Activated T-cell treated with anti-CD3 and anti-CD28 coated beads, Interleukin-2, amount 50 U/mL, for 4 hours (primary cell): ENCODE data around the gene GORASP2. TPM values are rescaled to one million over a fixed set of nuclear protein-coding genes. Genes with fewer than 3 reads are reported as not detected.
A peak's percentile ranks its signal among the peaks of the same experiment; 100 is the strongest.

ENCODE experiments used
- ATAC-seq, 2 donors: fragments of 200-7000 bp; cut with Tn5 transposase; one replicate each; pipeline ENCODE4 v1.10.0; 2021
- DNase-seq: peaks from one replicate; pipeline ENCODE4 v3.0.0-alpha.2; 2020
- H3K27me3 Mint-ChIP-seq: one replicate; pipeline ENCODE4 v1.8.0; 2021; ENCODE audit warnings: low read depth, mixed read lengths
- H3K36me3 Mint-ChIP-seq: one replicate; pipeline ENCODE4 v1.8.0; 2022; ENCODE audit warnings: mixed read lengths; ENCODE audit not compliant: insufficient read depth
- H3K4me1 Mint-ChIP-seq: one replicate; pipeline ENCODE4 v1.8.0; 2021; ENCODE audit warnings: low read depth, mixed read lengths
- H3K4me3 Mint-ChIP-seq: one replicate; pipeline ENCODE4 v1.8.0; 2021; ENCODE audit warnings: mild to moderate bottlenecking, moderate library complexity, mixed read lengths
- H3K9me3 Mint-ChIP-seq: one replicate; pipeline ENCODE4 v1.8.0; 2021; ENCODE audit warnings: mixed read lengths
- total RNA-seq, 3 donors: library from RNA; stranded (reverse); gene quantifications; one replicate each; pipeline ENCODE4 v1.2.1, GENCODE V29; 2021

The GORASP2 gene
- total RNA-seq, 3 donors from 2014 or later, result 98.0 to 104 (median 99.4) TPM

GRCh38 chr2:170930991-170931266 is 1.9 kb downstream of the GORASP2 start:
- Mint-ChIP-seq H3K36me3 (peaks cover 13% of the 10 kb centered on the region), H3K4me1 (peaks cover 49% of the 10 kb centered on the region), H3K27me3 (no peaks in the 10 kb centered on the region), H3K4me3 (peak overlapping the region; percentile 95), H3K9me3 (no peaks in the 10 kb centered on the region)
- ATAC-seq (no peak), DNase-seq (no peak)

GRCh38 chr2:170932166-170932565 is 3.1 kb downstream of the GORASP2 start:
- Mint-ChIP-seq H3K9me3 (no peaks in the 10 kb centered on the region), H3K4me3 (peak overlapping the region; percentile 28), H3K36me3 (peaks cover 13% of the 10 kb centered on the region), H3K4me1 (peaks cover 54% of the 10 kb centered on the region), H3K27me3 (no peaks in the 10 kb centered on the region)
- DNase-seq (no peak), ATAC-seq (no peak)

- DNase-seq, result no peak
- H3K36me3 Mint-ChIP-seq, result peaks cover 13% of the 10 kb centered on the region
- no peaks in the 10 kb centered on the region for H3K9me3 Mint-ChIP-seq
- H3K4me1 Mint-ChIP-seq, result peaks cover 59% of the 10 kb centered on the region
- H3K4me3 Mint-ChIP-seq, result no peak overlapping the region
- no peaks in the 10 kb centered on the region for H3K27me3 Mint-ChIP-seq
- no peak for ATAC-seq
Observed at GRCh38 chr2:170932948-170933347, 3.9 kb downstream of the GORASP2 start.

GRCh38 chr2:170937709-170938379 is 8.8 kb downstream of the GORASP2 start:
- no peaks in the 10 kb centered on the region for H3K9me3 Mint-ChIP-seq
- no peaks in the 10 kb centered on the region for H3K27me3 Mint-ChIP-seq
- ATAC-seq, result no peak
- peaks cover 74% of the 10 kb centered on the region for H3K4me1 Mint-ChIP-seq
- H3K4me3 Mint-ChIP-seq, result no peak overlapping the region
- H3K36me3 Mint-ChIP-seq, result peaks cover 18% of the 10 kb centered on the region
- no peak for DNase-seq

GRCh38 chr2:170940066-170940465 is 11.0 kb downstream of the GORASP2 start:
- Mint-ChIP-seq H3K36me3 (peaks cover 14% of the 10 kb centered on the region), H3K9me3 (no peaks in the 10 kb centered on the region), H3K4me1 (peaks cover 79% of the 10 kb centered on the region), H3K27me3 (no peaks in the 10 kb centered on the region), H3K4me3 (no peak overlapping the region)
- DNase-seq (no peak), ATAC-seq (no peak)

GRCh38 chr2:170942615-170943014 is 13.6 kb downstream of the GORASP2 start:
- peaks cover 74% of the 10 kb centered on the region for H3K4me1 Mint-ChIP-seq
- ATAC-seq (no peak), DNase-seq (no peak)
- H3K4me3 Mint-ChIP-seq, result no peak overlapping the region
- no peaks in the 10 kb centered on the region for H3K27me3 Mint-ChIP-seq
- H3K9me3 Mint-ChIP-seq, result no peaks in the 10 kb centered on the region
- peaks cover 15% of the 10 kb centered on the region for H3K36me3 Mint-ChIP-seq

GRCh38 chr2:170943041-170943440 is 14.0 kb downstream of the GORASP2 start:
- no peaks in the 10 kb centered on the region for H3K9me3 Mint-ChIP-seq
- H3K36me3 Mint-ChIP-seq, result peaks cover 15% of the 10 kb centered on the region
- no peaks in the 10 kb centered on the region for H3K27me3 Mint-ChIP-seq
- H3K4me3 Mint-ChIP-seq, result no peak overlapping the region
- H3K4me1 Mint-ChIP-seq, result peaks cover 71% of the 10 kb centered on the region
- DNase-seq (no peak), ATAC-seq (no peak)

GRCh38 chr2:170943596-170943995 is 14.5 kb downstream of the GORASP2 start:
- no peak overlapping the region for H3K4me3 Mint-ChIP-seq
- ATAC-seq (no peak), DNase-seq (no peak)
- no peaks in the 10 kb centered on the region for H3K27me3 Mint-ChIP-seq
- peaks cover 15% of the 10 kb centered on the region for H3K36me3 Mint-ChIP-seq
- peaks cover 65% of the 10 kb centered on the region for H3K4me1 Mint-ChIP-seq
- no peaks in the 10 kb centered on the region for H3K9me3 Mint-ChIP-seq

GRCh38 chr2:170944545-170944944 is 15.5 kb downstream of the GORASP2 start:
- no peak overlapping the region for H3K4me3 Mint-ChIP-seq
- peaks cover 56% of the 10 kb centered on the region for H3K4me1 Mint-ChIP-seq
- ATAC-seq, result no peak
- H3K9me3 Mint-ChIP-seq, result no peaks in the 10 kb centered on the region
- no peaks in the 10 kb centered on the region for H3K27me3 Mint-ChIP-seq
- peaks cover 13% of the 10 kb centered on the region for H3K36me3 Mint-ChIP-seq
- DNase-seq, result no peak

- DNase-seq, result no peak
- Mint-ChIP-seq H3K27me3 (no peaks in the 10 kb centered on the region), H3K4me3 (no peak overlapping the region), H3K9me3 (no peaks in the 10 kb centered on the region), H3K36me3 (peaks cover 36% of the 10 kb centered on the region), H3K4me1 (peaks cover 12% of the 10 kb centered on the region)
- no peak for ATAC-seq
Observed at GRCh38 chr2:170949415-170949814, 20.4 kb downstream of the GORASP2 start.

- no peak for ATAC-seq
- no peak overlapping the region for H3K4me3 Mint-ChIP-seq
- peaks cover 43% of the 10 kb centered on the region for H3K36me3 Mint-ChIP-seq
- no peak for DNase-seq
- no peaks in the 10 kb centered on the region for H3K27me3 Mint-ChIP-seq
- H3K4me1 Mint-ChIP-seq, result peaks cover 7% of the 10 kb centered on the region
- H3K9me3 Mint-ChIP-seq, result no peaks in the 10 kb centered on the region
Observed at GRCh38 chr2:170950221-170950761, 21.2 kb downstream of the GORASP2 start.

- Mint-ChIP-seq H3K9me3 (no peaks in the 10 kb centered on the region), H3K27me3 (no peaks in the 10 kb centered on the region), H3K36me3 (peaks cover 54% of the 10 kb centered on the region), H3K4me1 (no peaks in the 10 kb centered on the region), H3K4me3 (no peak overlapping the region)
- DNase-seq (no peak), ATAC-seq (no peak)
Observed at GRCh38 chr2:170953941-170954340, 24.9 kb downstream of the GORASP2 start.

GRCh38 chr2:170963386-170963785 is 34.3 kb downstream of the GORASP2 start:
- ATAC-seq, result no peak
- Mint-ChIP-seq H3K4me3 (no peak overlapping the region), H3K36me3 (peaks cover 32% of the 10 kb centered on the region), H3K4me1 (no peaks in the 10 kb centered on the region), H3K27me3 (no peaks in the 10 kb centered on the region), H3K9me3 (no peaks in the 10 kb centered on the region)
- DNase-seq, result no peak

- H3K36me3 Mint-ChIP-seq, result peaks cover 28% of the 10 kb centered on the region
- no peaks in the 10 kb centered on the region for H3K9me3 Mint-ChIP-seq
Observed at GRCh38 chr2:170965446-170966225, 36.6 kb downstream of the GORASP2 start.

More at GRCh38 chr2:170965446-170966225, 36.6 kb downstream of the GORASP2 start:
- no peak overlapping the region for H3K4me3 Mint-ChIP-seq
- no peaks in the 10 kb centered on the region for H3K4me1 Mint-ChIP-seq
- no peaks in the 10 kb centered on the region for H3K27me3 Mint-ChIP-seq
- DNase-seq (no peak), ATAC-seq (no peak)
